ENCODE measurements around the gene TMEFF2. TPM values are rescaled to one million over a fixed set of nuclear protein-coding genes. Genes with fewer than 3 reads are reported as not detected.

Gene TMEFF2
- total and polyA plus RNA-seq, 2 of the 4 experiments (the other 2 are of a cell fraction) = 1.3 to 3.0 TPM

DNA sequence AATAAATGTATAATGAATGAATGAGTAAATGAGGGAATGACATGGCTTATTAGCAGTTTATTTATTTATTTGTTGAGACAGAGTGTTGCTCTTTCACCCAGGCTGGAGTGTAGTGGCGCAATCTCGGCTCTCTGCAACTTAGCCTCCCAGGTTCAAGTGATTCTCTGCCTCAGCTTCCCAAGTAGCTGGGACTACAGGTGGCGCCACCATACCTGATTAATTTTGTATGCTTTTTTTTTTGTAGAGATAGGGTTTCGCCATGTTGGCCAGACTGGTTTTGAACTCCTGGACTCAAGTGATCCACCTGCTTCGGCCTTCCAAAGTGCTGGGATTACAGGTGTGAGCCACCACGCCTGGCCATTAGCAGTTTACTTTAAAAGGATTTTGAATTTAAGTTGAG lies 247.5 kb downstream of the TMEFF2 start:
- no peak overlapping the region for H4K5ac ChIP-seq (ENCODE audit: low read depth, low read length)
- no peak overlapping the region for H2BK15ac ChIP-seq (ENCODE audit: low read depth, low read length)
- H2AK5ac ChIP-seq (ENCODE audit: low read depth, low read length) = no peak overlapping the region
- no peak overlapping the region for H3K4me3 ChIP-seq (ENCODE audit: insufficient read depth, low read depth, low read length)
- H4K20me1 ChIP-seq (ENCODE audit: insufficient read depth, low read length) = no peaks in the 10 kb centered on the region
- H3K9ac ChIP-seq (ENCODE audit: low read depth, low read length) = no peak overlapping the region
- in situ Hi-C loops (cut with MboI; ENCODE audit: low sequenced_read_pairs) (no loop called here), intact Hi-C loops (cut with micrococcal nuclease) (no loop called here), dilution Hi-C loops (cut with HindIII; ENCODE audit: low sequenced_read_pairs, unreplicated experiment) (no loop called here)
- H3K27me3 ChIP-seq (ENCODE audit: control insufficient read depth, insufficient read depth, low read length) = no peaks in the 10 kb centered on the region
- no peak overlapping the region for H3K23ac ChIP-seq (ENCODE audit: low read depth, low read length)
- ATAC-seq (ENCODE audit: low read depth) (no peak), DNase-seq (no peak)
- no peak overlapping the region for H3K4ac ChIP-seq (ENCODE audit: low read depth, low read length)
- CTCF ChIA-PET = no interaction called here
- H3K36me3 ChIP-seq (ENCODE audit: control insufficient read depth, insufficient read depth, low read length) = no peaks in the 10 kb centered on the region
- H3K56ac ChIP-seq (ENCODE audit: extremely low read depth, insufficient read depth, low read length) = no peak overlapping the region
- no CpG with 5 or more reads among the region's 6 CpGs for WGBS, 2 experiments (ENCODE audit: extremely low coverage in 2 of 2, insufficient read length in 1 of 2)
- no peak overlapping the region for H3K27ac ChIP-seq (ENCODE audit: insufficient read depth, low read length)
- H3K14ac ChIP-seq (replicated peaks; ENCODE audit: low read depth, low read length) = no peak overlapping the region
- no peaks in the 10 kb centered on the region for H3K79me1 ChIP-seq (ENCODE audit: low read depth in 1 of 2, low read length in 2 of 2)
- no peak overlapping the region for H2BK5ac ChIP-seq (ENCODE audit: low read depth, low read length, poor library complexity, severe bottlenecking)
- no peak overlapping the region for H2AFZ ChIP-seq (replicated peaks; ENCODE audit: low read length, poor library complexity)
- no peak overlapping the region for H4K91ac ChIP-seq (ENCODE audit: insufficient read depth, low read depth, low read length)
- no peak overlapping the region for H3K18ac ChIP-seq (ENCODE audit: low read depth, low read length)
- H2BK120ac ChIP-seq (ENCODE audit: low read depth, low read length) = no peak overlapping the region
- H3K4me2 ChIP-seq (ENCODE audit: low read depth, low read length) = no peak overlapping the region
- TF ChIP-seq, protein P1, sequence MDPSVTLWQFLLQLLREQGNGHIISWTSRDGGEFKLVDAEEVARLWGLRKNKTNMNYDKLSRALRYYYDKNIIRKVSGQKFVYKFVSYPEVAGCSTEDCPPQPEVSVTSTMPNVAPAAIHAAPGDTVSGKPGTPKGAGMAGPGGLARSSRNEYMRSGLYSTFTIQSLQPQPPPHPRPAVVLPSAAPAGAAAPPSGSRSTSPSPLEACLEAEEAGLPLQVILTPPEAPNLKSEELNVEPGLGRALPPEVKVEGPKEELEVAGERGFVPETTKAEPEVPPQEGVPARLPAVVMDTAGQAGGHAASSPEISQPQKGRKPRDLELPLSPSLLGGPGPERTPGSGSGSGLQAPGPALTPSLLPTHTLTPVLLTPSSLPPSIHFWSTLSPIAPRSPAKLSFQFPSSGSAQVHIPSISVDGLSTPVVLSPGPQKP (IDR thresholded peaks at IDR 0.05; ENCODE audit: borderline replicate concordance, low read depth, low read length) = no peak
- TF ChIP-seq RAD21 (IDR thresholded peaks at IDR 0.05; ENCODE audit: low read length) (no peak), BHLHE40 (IDR thresholded peaks at IDR 0.05; ENCODE audit: low read depth, low read length) (no peak), CEBPB (IDR thresholded peaks at IDR 0.05; ENCODE audit: low read depth, low read length) (no peak)
- H3K4me1 ChIP-seq (ENCODE audit: control insufficient read depth, insufficient read depth, low read length) = peaks cover 3% of the 10 kb centered on the region
- POLR2A ChIA-PET (ENCODE audit: unreplicated experiment) = no interaction called here
- H4K8ac ChIP-seq (ENCODE audit: low read depth in 2 of 2, low read length in 2 of 2) = no peak overlapping the region
- H2AK9ac ChIP-seq (replicated peaks; ENCODE audit: low read depth, low read length, poor library complexity) = no peak overlapping the region
- H3K9me3 ChIP-seq (ENCODE audit: control insufficient read depth, insufficient read depth, low read length) = no peaks in the 10 kb centered on the region
- H2BK20ac ChIP-seq (ENCODE audit: low read depth, low read length) = no peak overlapping the region
- no peaks in the 10 kb centered on the region for H3K9me1 ChIP-seq (ENCODE audit: insufficient read depth, low read length)
- BruUV-seq (replicated peaks) = no TSS peak

Data from IMR-90 (cell line).